Thyroid gland (tissue), 4 donors: ENCODE data around the gene GUSB.

ENCODE experiments used
- CTCF ChIP-seq, 6 experiments: fragments of 200-600 bp in 3 of 6; fragments of 450-650 bp in 3 of 6; sonication (generic) in 3 of 6; IDR thresholded peaks; one replicate each; pipeline ENCODE4 v1.5.1; 2016 to 2019; ENCODE audit warnings: antibody characterized with exemption in 6 of 6, mild to moderate bottlenecking in 2 of 6, inconsistent platforms in 1 of 6, moderate library complexity in 1 of 6
- POLR2A ChIP-seq, 2 donors: fragments of 450-650 bp; IDR thresholded peaks; one replicate each; pipeline ENCODE4 v1.6.1; 2017; ENCODE audit warnings: antibody characterized with exemption in 2 of 2, mild to moderate bottlenecking in 2 of 2, moderate library complexity in 1 of 2

DNA sequence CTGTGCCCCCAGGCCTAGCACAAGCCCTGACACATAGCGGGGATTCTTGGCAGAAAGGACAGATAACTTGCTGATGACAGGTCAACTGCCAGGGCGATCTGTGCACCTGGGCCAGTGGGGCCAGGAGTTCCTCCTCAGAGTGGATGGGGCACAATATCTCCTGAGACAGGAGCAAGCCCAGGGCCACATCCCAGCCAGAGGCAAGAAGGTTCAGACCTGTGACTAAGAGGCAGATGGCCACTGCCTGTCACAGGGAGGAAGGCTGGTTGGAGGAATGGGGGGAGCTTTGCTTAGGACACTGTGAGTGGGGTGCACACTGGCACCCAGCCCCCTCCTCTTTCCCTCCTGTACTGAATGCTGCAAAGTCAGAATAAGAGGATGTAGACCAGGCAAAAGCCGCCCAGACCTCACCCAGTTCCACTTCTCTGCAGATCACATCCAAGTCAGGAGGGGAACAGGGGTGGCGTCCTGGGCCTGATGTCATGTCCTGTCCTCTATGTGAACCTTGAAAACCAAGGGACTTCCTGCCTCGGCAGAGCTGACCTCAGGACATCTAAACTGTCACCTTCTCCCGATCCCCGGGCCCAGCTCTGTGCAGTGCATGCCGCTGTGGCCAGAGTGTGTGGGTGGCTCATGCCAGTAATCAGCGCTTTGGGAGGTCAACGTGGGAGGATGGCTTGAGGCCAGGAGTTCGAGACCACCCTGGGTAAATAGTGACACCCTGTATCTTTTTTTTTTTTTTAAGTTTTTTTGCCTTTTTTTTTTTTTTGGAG, 1.3 kb downstream of the GUSB start:
- TF ChIP-seq CTCF (IDR thresholded peaks at IDR 0.05) (no peak), POLR2A (IDR thresholded peaks at IDR 0.05) (no peak)
